Measurements from ENCODE around the gene ATXN10.

The ATXN10 gene

DNA sequence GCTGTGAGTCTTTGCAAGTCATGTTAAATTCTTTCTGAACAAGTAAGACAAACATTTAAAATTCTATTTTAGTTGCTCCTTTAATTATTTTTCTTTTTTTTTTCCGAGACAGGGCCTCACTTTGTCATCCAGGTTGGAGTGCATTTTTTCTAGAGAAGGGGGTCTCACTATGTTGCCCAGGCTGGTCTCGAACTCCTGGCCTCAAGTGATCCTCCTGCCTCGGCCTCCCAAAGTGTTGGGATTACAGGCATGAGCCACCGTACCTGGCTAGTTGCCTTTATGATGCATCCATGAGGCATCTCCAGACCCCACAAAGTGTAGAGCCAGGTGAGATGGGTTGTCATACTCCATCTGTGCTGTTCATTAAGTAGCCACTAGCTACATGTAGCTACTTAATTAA lies 4.4 kb downstream of the ATXN10 start:
- no peak overlapping the region for H3K27ac ChIP-seq (ENCODE audit: low read depth, low read length, poor library complexity, severe bottlenecking)
- H3K4me2 ChIP-seq (ENCODE audit: low read length) = no peak overlapping the region
- H3K79me2 ChIP-seq (ENCODE audit: insufficient read depth, low read length) = peaks cover 94% of the 10 kb centered on the region
- no peaks in the 10 kb centered on the region for H3F3A ChIP-seq (ENCODE audit: insufficient read depth, low read length)
- TF ChIP-seq EZH2 (IDR thresholded peaks at IDR 0.05; ENCODE audit: borderline replicate concordance, low read length) = no peak
- TF ChIP-seq, protein P1, sequence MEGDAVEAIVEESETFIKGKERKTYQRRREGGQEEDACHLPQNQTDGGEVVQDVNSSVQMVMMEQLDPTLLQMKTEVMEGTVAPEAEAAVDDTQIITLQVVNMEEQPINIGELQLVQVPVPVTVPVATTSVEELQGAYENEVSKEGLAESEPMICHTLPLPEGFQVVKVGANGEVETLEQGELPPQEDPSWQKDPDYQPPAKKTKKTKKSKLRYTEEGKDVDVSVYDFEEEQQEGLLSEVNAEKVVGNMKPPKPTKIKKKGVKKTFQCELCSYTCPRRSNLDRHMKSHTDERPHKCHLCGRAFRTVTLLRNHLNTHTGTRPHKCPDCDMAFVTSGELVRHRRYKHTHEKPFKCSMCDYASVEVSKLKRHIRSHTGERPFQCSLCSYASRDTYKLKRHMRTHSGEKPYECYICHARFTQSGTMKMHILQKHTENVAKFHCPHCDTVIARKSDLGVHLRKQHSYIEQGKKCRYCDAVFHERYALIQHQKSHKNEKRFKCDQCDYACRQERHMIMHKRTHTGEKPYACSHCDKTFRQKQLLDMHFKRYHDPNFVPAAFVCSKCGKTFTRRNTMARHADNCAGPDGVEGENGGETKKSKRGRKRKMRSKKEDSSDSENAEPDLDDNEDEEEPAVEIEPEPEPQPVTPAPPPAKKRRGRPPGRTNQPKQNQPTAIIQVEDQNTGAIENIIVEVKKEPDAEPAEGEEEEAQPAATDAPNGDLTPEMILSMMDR (IDR thresholded peaks at IDR 0.05; ENCODE audit: low read length) = no peak
- no peaks in the 10 kb centered on the region for H3K9me2 ChIP-seq (ENCODE audit: low read depth, low read length)
- H3K4me1 ChIP-seq (ENCODE audit: insufficient read depth, low read length, severe bottlenecking) = peaks cover 81% of the 10 kb centered on the region
- H3K36me3 ChIP-seq (ENCODE audit: insufficient read depth, low read length) = peaks cover 28% of the 10 kb centered on the region
- H3K27me3 ChIP-seq (ENCODE audit: insufficient read depth, low read length) = no peaks in the 10 kb centered on the region
- no peak overlapping the region for H3K4me3 ChIP-seq (ENCODE audit: low read depth, low read length, poor library complexity, severe bottlenecking)
- H3K9me3 ChIP-seq (ENCODE audit: low read length) = no peaks in the 10 kb centered on the region
- H4K20me1 ChIP-seq (ENCODE audit: insufficient read depth, low read length) = no peaks in the 10 kb centered on the region
- no peak overlapping the region for H2AFZ ChIP-seq (ENCODE audit: low read length)
- H3K9ac ChIP-seq (ENCODE audit: low read length) = no peak overlapping the region

DNA sequence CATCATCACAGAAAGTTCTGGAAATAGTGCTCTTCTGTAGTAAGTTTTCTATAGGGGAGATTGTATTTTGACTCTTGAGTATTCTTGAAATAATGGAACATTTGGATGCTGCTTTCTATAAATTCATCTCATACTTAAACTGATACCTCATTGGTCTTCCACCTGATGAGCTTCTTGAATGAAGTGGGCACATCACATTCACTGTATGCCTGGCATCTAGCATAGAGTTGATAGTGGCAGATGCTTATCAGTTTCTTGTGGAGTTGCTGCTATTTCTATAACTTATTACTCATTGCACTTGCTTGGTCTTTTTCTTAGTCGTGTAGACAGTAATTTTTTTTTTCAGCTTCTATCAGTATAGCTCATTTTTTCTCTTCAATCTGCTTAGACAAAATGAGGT lies 5.4 kb downstream of the ATXN10 start:
- TF ChIP-seq, protein P1 (IDR thresholded peaks at IDR 0.05; ENCODE audit: low read length) = no peak
- TF ChIP-seq EZH2 (IDR thresholded peaks at IDR 0.05; ENCODE audit: borderline replicate concordance, low read length) = no peak
- no peaks in the 10 kb centered on the region for H3K27me3 ChIP-seq (ENCODE audit: insufficient read depth, low read length)
- no peak overlapping the region for H2AFZ ChIP-seq (ENCODE audit: low read length)
- peaks cover 100% of the 10 kb centered on the region for H3K79me2 ChIP-seq (ENCODE audit: insufficient read depth, low read length)
- no peak overlapping the region for H3K4me3 ChIP-seq (ENCODE audit: low read depth, low read length, poor library complexity, severe bottlenecking)
- H3F3A ChIP-seq (ENCODE audit: insufficient read depth, low read length) = no peaks in the 10 kb centered on the region
- H3K9me3 ChIP-seq (ENCODE audit: low read length) = no peaks in the 10 kb centered on the region
- H3K4me1 ChIP-seq (ENCODE audit: insufficient read depth, low read length, severe bottlenecking) = peaks cover 88% of the 10 kb centered on the region
- no peak overlapping the region for H3K27ac ChIP-seq (ENCODE audit: low read depth, low read length, poor library complexity, severe bottlenecking)
- no peaks in the 10 kb centered on the region for H4K20me1 ChIP-seq (ENCODE audit: insufficient read depth, low read length)
- H3K36me3 ChIP-seq (ENCODE audit: insufficient read depth, low read length) = peaks cover 28% of the 10 kb centered on the region
- no peak overlapping the region for H3K9ac ChIP-seq (ENCODE audit: low read length)
- no peak overlapping the region for H3K4me2 ChIP-seq (ENCODE audit: low read length)
- no peaks in the 10 kb centered on the region for H3K9me2 ChIP-seq (ENCODE audit: low read depth, low read length)

DNA sequence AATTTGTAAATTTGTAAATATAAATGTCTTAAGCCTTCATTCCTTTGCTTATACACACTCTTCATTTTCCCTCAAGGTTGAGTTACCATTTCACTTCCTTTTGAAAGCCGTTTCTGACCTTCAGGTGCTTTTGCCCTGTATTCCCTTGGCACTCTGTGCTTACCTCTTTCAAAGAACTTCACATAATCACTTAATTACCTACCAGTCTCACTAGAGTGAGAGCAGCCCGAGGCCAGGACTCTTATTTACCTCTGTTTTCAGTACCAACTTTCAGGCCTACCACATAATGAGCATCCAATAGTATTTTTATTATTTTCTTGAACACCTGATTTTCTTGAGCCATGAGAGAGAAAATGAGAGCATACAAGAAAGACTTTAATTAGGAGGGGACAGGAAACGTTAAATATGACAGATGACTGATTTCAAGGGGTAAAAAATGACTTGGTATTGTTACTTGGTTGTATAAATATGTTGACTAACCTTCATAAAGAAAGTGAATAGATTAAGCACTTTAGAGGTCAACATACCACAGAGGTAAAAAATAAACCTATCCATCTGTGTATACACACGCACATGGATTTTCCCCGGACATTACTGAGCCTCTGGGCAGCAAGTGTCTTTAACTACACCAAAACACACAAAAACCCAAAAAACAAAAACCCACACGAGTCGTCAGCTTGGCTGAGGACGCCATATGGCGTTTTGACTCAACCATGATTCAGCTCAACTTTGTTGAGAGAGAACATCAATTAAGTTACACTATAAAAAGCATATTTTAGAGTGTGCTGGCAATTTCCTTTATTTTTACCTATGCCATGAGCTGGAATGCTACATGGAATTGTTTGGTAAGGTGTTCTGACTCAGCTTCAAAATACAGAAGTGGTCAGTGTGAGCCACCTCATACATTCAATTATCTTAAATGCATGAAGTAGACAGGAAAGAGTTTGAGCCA lies 7.6 kb downstream of the ATXN10 start:
- no peak overlapping the region for H2AFZ ChIP-seq (ENCODE audit: low read length)
- no peaks in the 10 kb centered on the region for H3K9me3 ChIP-seq (ENCODE audit: low read length)
- peak overlapping the region; percentile 46; the same call in 1 of the 2 replicates for H3K4me2 ChIP-seq (ENCODE audit: low read length)
- no peaks in the 10 kb centered on the region for H4K20me1 ChIP-seq (ENCODE audit: insufficient read depth, low read length)
- peaks cover 91% of the 10 kb centered on the region for H3K79me2 ChIP-seq (ENCODE audit: insufficient read depth, low read length)
- H3K9me2 ChIP-seq (ENCODE audit: low read depth, low read length) = no peaks in the 10 kb centered on the region
- peak overlapping the region; percentile 54 for H3K27ac ChIP-seq (ENCODE audit: low read depth, low read length, poor library complexity, severe bottlenecking)
- TF ChIP-seq, protein P1 (IDR thresholded peaks at IDR 0.05; ENCODE audit: low read length) = no peak
- TF ChIP-seq EZH2 (IDR thresholded peaks at IDR 0.05; ENCODE audit: borderline replicate concordance, low read length) = no peak
- H3K4me3 ChIP-seq (ENCODE audit: low read depth, low read length, poor library complexity, severe bottlenecking) = no peak overlapping the region
- no peaks in the 10 kb centered on the region for H3K27me3 ChIP-seq (ENCODE audit: insufficient read depth, low read length)
- H3K9ac ChIP-seq (ENCODE audit: low read length) = no peak overlapping the region
- peaks cover 28% of the 10 kb centered on the region for H3K36me3 ChIP-seq (ENCODE audit: insufficient read depth, low read length)
- peaks cover 93% of the 10 kb centered on the region for H3K4me1 ChIP-seq (ENCODE audit: insufficient read depth, low read length, severe bottlenecking)
- H3F3A ChIP-seq (ENCODE audit: insufficient read depth, low read length) = no peaks in the 10 kb centered on the region

Data from OCI-LY1 (cell line).